ENCODE data around the gene SLC35E4.

The SLC35E4 gene

DNA sequence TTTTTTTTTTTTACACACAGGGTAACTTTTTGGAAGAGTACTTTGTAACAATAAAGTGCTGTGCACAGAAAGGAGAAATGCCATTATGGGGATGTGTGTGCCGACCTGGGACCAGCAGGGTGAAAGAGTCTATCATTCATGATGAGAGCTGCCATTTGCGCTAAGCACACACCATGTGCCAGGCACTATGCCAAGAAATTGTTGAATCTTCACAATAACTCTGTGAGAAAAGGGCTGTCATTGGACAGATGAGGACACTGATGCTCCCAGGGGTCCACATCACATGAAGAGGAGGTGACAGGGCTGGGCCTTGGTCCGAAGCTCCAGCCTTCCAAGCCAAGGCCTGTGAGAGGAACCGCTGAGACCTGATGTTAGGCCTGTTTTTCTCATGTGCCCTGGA is 26.5 kb downstream of the SLC35E4 start:
- TF ChIP-seq, protein P1, sequence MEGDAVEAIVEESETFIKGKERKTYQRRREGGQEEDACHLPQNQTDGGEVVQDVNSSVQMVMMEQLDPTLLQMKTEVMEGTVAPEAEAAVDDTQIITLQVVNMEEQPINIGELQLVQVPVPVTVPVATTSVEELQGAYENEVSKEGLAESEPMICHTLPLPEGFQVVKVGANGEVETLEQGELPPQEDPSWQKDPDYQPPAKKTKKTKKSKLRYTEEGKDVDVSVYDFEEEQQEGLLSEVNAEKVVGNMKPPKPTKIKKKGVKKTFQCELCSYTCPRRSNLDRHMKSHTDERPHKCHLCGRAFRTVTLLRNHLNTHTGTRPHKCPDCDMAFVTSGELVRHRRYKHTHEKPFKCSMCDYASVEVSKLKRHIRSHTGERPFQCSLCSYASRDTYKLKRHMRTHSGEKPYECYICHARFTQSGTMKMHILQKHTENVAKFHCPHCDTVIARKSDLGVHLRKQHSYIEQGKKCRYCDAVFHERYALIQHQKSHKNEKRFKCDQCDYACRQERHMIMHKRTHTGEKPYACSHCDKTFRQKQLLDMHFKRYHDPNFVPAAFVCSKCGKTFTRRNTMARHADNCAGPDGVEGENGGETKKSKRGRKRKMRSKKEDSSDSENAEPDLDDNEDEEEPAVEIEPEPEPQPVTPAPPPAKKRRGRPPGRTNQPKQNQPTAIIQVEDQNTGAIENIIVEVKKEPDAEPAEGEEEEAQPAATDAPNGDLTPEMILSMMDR (IDR thresholded peaks at IDR 0.05; ENCODE audit: unreplicated experiment in 3 of 3) = no peak
- Mint-ChIP-seq H3K4me1 (peaks cover 8% of the 10 kb centered on the region), H3K27me3 (ENCODE audit: low read depth) (peaks cover 5% of the 10 kb centered on the region), H3K27ac (no peak overlapping the region), H3K9me3 (no peaks in the 10 kb centered on the region), H3K36me3 (ENCODE audit: low read depth) (peaks cover 18% of the 10 kb centered on the region), H3K4me3 (no peak overlapping the region)

GRCh38 chr22:30664798-30665197 is 29.2 kb downstream of the SLC35E4 start:
- Mint-ChIP-seq H3K27ac (no peak overlapping the region), H3K9me3 (no peaks in the 10 kb centered on the region), H3K4me3 (peak overlapping the region in 1 of 3 experiments; percentile 5), H3K27me3 (ENCODE audit: low read depth) (peaks cover 19% of the 10 kb centered on the region), H3K4me1 (peaks cover 9% of the 10 kb centered on the region), H3K36me3 (ENCODE audit: low read depth) (peaks cover 15% of the 10 kb centered on the region)
- TF ChIP-seq, protein P1 (IDR thresholded peaks at IDR 0.05; ENCODE audit: unreplicated experiment in 3 of 3) = no peak

DNA sequence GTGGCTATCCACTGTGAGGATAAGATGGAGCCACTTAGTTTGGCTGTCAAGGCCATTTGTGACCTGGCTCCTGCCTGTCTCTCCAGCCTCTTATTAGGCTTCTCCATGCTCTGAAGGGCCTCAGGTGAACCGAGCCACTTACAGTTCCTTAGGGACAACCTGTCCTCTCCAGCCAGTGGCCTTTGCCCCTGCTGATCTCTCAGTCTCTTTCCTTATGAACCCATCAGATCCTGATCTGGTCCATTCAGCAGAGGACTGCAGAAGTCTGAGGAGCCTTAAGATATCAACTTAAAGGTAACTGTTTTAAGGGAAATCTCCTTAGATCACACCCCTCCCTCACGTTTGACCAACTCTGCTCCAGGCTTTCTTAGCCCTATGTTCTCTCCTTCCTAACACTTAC is 29.7 kb downstream of the SLC35E4 start:
- TF ChIP-seq, protein P1 (IDR thresholded peaks at IDR 0.05; ENCODE audit: unreplicated experiment in 3 of 3) = no peak
- Mint-ChIP-seq H3K4me1 (peaks cover 9% of the 10 kb centered on the region), H3K27ac (no peak overlapping the region), H3K9me3 (no peaks in the 10 kb centered on the region), H3K4me3 (no peak overlapping the region), H3K27me3 (ENCODE audit: low read depth) (peaks cover 22% of the 10 kb centered on the region), H3K36me3 (ENCODE audit: low read depth) (peaks cover 12% of the 10 kb centered on the region)

DNA sequence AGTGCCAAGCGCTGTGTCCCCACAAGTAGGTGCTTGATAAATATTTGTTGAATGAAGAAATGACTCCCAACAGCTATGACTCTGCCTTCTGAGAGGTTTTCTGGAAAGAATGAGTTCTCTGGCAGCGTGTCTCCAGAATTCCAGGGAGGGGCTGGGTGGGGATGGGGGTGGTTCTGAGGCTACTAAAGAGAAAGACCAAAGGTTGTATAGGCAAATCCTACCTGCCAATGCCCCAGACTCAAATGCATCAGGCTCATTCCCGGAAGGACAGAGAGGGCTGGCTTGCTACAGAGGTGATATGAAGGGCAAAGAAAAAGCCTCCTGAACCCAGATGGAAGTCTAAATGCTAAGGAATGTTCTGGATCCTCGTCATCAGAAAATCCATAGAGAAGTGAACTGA is 30.2 kb downstream of the SLC35E4 start:
- Mint-ChIP-seq H3K9me3 (no peaks in the 10 kb centered on the region), H3K36me3 (ENCODE audit: low read depth) (peaks cover 9% of the 10 kb centered on the region), H3K27ac (no peak overlapping the region), H3K4me3 (peak overlapping the region; percentile 81 to 97 (median 95)), H3K4me1 (peaks cover 9% of the 10 kb centered on the region), H3K27me3 (ENCODE audit: low read depth) (peaks cover 27% of the 10 kb centered on the region)
- TF ChIP-seq, protein P1 (IDR thresholded peaks at IDR 0.05; ENCODE audit: unreplicated experiment in 3 of 3) = no peak

- TF ChIP-seq, protein P1 (IDR thresholded peaks at IDR 0.05; ENCODE audit: unreplicated experiment in 3 of 3) = no peak
- H3K4me3 Mint-ChIP-seq = peak overlapping the region; percentile 90 to 97 (median 95)
- H3K4me1 Mint-ChIP-seq = peaks cover 9% of the 10 kb centered on the region
- peaks cover 9% of the 10 kb centered on the region for H3K36me3 Mint-ChIP-seq (ENCODE audit: low read depth)
- no peaks in the 10 kb centered on the region for H3K9me3 Mint-ChIP-seq
- no peak overlapping the region for H3K27ac Mint-ChIP-seq
- H3K27me3 Mint-ChIP-seq (ENCODE audit: low read depth) = peaks cover 27% of the 10 kb centered on the region
Observed at GRCh38 chr22:30667107-30667493, 31.5 kb downstream of the SLC35E4 start.

Data from nephron (organoid).